ENCODE results near the gene MRPL38.

MRPL38 gene

GRCh38 chr17:75920045-75920560 lies 15.4 kb upstream of the MRPL38 start:
- in situ Hi-C loops (cut with HindIII; ENCODE audit: low sequenced_read_pairs) = loop anchor here (25.0 kb wide), 1 partner anchor 342 kb away; the partner anchor contains the start of gene UBALD2

GRCh38 chr17:75919611-75920010 lies 14.9 kb upstream of the MRPL38 start:
- in situ Hi-C loops (cut with HindIII; ENCODE audit: low sequenced_read_pairs) = loop anchor here (25.0 kb wide), 1 partner anchor 343 kb away; the partner anchor contains the start of gene UBALD2

DNA sequence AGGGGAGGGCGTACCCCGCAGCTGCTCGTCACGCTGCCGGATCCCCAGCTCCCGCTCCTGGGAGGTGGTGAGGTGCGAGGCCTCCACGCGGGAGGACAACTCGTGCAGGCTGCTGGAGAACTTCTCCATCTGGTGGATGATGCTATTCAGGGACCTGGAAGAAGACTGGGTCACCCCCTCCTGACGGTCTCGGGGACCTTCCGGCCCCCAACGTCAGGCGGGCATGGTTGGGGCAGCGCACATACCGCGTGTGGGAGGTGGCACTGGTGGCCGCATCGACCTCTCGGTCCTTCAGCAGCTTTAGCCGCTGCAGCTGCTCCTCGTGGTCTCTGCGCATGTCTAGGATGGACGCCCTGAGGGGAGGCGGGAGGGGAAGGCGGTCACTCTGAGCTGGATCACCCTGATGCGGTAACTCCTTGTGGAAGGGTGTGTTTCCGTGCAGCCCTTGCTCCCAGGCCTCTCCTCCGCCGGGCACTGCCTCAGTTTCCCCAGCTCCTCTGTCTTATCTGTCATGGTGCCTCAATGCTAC lies 13.3 kb upstream of the MRPL38 start:
- in situ Hi-C loops (cut with HindIII; ENCODE audit: low sequenced_read_pairs) = loop anchor here (25.0 kb wide), 1 partner anchor 344 kb away; the partner anchor contains the start of gene UBALD2

DNA sequence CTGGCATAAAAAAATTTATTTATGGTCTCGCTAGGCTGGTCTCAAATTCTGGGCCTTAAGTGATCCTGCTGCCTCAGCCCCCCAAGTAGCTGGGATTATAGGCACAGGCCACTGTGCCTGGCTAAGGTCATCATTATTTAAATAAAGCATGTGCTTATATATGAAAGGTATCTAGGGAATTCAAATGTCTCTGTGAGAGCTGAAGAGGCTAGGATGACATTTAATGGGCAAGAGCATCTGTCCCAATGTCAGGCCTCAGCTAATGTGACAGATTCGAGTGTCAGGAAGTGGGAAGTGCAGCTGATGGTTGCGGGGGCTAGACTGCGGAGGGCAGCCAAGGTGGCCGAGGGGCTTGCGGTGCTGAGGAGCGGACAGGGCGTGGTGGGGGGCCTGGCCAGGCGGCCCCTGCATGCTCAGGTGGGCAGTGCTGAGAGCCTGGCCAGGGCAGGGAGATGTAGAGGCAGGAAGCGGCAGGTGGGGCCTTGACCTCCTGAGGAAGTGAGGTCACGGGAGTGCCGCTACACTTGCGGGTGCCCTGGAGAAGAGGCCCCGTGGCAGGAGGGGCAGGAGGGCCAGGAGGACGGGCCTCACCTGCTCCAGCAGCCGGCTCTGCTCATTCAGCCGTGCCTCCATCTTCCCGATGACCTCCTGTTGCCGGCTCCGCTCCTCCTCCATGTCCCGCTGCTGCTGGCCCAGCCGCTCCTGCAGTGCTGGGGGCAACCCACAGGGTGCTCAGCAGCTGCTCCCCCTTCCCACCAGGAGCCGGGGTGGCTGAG lies 12.6 kb upstream of the MRPL38 start:
- in situ Hi-C loops (cut with HindIII; ENCODE audit: low sequenced_read_pairs) = loop anchor here (25.0 kb wide), 1 partner anchor 345 kb away; the partner anchor contains the start of gene UBALD2

DNA sequence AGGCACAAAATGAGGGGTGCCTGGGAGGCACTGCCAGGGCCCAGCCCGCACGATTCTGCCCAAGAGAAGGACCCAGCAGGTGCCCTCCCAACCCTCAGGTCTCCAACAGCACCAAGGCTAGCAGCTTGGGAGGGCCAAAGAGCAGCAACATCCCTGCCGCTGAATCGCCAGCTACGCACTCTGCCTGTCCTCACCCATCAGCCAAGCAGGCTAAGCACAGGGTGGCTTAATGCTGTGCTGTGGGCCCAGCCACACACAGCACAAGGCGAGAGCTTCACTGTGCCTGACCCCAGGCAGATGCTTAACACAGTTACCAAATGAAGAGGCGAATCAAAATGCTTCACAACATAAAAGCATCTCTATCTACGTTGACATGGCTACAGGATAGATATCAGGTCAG lies 10.6 kb upstream of the MRPL38 start:
- in situ Hi-C loops (cut with HindIII; ENCODE audit: low sequenced_read_pairs) = loop anchor here (25.0 kb wide), 1 partner anchor 347 kb away; the partner anchor contains the start of gene UBALD2

DNA sequence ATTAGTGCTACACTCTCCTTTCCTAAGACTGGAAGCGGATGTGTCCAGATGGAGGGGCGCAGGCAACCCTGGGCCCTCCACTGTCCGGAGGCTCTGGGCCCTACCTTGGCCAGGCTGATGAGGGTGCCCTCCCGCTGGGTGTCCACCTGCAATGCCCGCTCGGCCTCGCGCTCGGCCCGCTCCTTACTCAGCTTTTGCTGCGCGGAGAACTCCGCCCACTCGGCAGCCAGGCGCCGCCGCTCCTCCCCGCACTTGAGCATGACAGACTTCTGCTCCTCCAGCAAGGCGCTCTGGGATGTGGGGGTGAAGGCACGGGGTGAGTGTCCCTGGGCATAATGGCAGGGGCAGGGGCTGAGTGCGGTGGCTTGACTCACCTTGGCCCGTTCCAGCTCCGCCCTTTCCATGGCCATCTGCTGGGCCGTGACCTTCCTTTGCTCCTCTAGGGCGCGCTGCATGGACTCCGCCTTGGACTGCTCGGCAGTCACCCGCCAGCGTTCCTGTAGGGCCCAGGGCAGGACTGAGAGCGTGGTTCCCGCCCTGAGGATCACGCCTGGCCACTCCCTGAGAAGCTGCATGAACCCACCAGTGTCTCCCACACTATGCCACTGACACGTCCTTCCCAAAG lies 10.1 kb upstream of the MRPL38 start:
- in situ Hi-C loops (cut with HindIII; ENCODE audit: low sequenced_read_pairs) = loop anchor here (25.0 kb wide), 1 partner anchor 348 kb away; the partner anchor contains the start of gene UBALD2

GRCh38 chr17:75913537-75914210 lies 9.0 kb upstream of the MRPL38 start:
- in situ Hi-C loops (cut with HindIII; ENCODE audit: low sequenced_read_pairs) = loop anchor here (25.0 kb wide), 1 partner anchor 349 kb away; the partner anchor contains the start of gene UBALD2

- in situ Hi-C loops (cut with HindIII; ENCODE audit: low sequenced_read_pairs) = loop anchor here (25.0 kb wide), 1 partner anchor 352 kb away; the partner anchor contains the start of gene UBALD2
These were observed 6.0 kb upstream of the MRPL38 start for GRCh38 chr17:75910699-75911098.

GRCh38 chr17:75909812-75910274 lies 5.2 kb upstream of the MRPL38 start:
- in situ Hi-C loops (cut with HindIII; ENCODE audit: low sequenced_read_pairs) = loop anchor here (25.0 kb wide), 1 partner anchor 352 kb away; the partner anchor contains the start of gene UBALD2

GRCh38 chr17:75909051-75909811 lies 4.5 kb upstream of the MRPL38 start:
- in situ Hi-C loops (cut with HindIII; ENCODE audit: low sequenced_read_pairs) = loop anchor here (25.0 kb wide), 1 partner anchor 353 kb away; the partner anchor contains the start of gene UBALD2

DNA sequence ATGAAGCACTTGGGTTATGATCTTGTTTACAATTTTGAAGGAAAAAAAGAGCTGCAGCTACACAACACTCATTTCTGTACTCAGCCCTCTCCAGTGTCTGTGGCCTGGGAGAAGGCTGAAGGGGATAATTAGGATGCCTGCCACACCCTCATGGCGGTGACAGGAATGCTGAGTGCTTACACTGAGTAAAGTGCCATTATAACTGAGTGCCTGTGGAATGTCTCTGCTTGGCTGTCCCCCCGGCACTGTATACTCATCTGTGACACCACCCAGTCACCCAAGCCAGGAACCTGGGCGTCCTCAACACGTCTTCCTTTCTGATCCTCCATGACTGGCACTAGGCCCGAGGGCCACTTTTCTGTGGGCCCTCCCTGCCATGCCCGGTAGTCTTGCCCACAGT lies 3.5 kb upstream of the MRPL38 start:
- in situ Hi-C loops (cut with HindIII; ENCODE audit: low sequenced_read_pairs) = loop anchor here (25.0 kb wide), 1 partner anchor 354 kb away; the partner anchor contains the start of gene UBALD2

DNA sequence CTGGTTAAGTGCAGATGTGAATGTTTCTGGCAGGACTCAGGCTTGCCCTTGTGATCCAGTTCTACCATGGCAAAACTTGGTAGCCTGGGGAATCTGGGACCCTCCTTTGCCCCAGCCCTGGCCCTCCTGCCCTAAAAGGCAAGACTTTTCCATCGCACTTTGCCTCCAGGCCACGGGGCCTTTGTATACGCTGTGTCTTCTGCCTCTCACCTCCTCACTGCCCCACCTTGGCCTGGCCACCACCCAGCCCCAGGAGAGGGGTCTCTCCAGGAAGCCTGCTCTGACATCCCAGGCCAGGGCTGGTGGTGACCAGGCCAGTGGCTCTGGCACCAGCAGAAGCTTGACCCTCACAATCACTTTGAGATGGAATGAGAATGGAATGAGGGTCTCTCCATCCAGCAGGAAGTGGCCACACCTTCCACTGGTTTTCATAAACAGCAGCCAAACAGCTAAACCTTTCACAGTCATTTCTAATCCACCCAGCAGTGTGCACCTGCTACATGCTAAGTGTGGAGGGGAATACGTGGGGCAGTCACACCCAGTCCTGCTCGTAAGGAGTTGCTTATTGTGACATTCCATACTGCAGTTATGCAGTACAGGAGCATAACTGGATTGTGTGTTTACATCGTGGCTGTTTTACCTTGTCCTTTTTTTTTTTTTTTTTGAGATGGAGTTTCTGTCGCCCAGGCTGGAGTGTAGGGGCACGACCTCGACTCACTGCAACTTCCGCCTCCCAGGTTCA lies 1.6 kb upstream of the MRPL38 start:
- in situ Hi-C loops (cut with HindIII; ENCODE audit: low sequenced_read_pairs) = loop anchor here (25.0 kb wide), 1 partner anchor 356 kb away; the partner anchor contains the start of gene UBALD2

- in situ Hi-C loops (cut with HindIII; ENCODE audit: low sequenced_read_pairs) = loop anchor here (5.0 to 25.0 kb wide), 2 partner anchors 40 to 360 kb away; partner anchors contain the start of gene UBALD2
These were observed 2.3 kb downstream of the MRPL38 start for GRCh38 chr17:75902406-75902805.

- in situ Hi-C loops (cut with HindIII; ENCODE audit: low sequenced_read_pairs) = loop anchor here (5.0 to 25.0 kb wide), 2 partner anchors 39 to 361 kb away; partner anchors contain the start of gene UBALD2
These were observed 3.0 kb downstream of the MRPL38 start for GRCh38 chr17:75901727-75902126.

DNA sequence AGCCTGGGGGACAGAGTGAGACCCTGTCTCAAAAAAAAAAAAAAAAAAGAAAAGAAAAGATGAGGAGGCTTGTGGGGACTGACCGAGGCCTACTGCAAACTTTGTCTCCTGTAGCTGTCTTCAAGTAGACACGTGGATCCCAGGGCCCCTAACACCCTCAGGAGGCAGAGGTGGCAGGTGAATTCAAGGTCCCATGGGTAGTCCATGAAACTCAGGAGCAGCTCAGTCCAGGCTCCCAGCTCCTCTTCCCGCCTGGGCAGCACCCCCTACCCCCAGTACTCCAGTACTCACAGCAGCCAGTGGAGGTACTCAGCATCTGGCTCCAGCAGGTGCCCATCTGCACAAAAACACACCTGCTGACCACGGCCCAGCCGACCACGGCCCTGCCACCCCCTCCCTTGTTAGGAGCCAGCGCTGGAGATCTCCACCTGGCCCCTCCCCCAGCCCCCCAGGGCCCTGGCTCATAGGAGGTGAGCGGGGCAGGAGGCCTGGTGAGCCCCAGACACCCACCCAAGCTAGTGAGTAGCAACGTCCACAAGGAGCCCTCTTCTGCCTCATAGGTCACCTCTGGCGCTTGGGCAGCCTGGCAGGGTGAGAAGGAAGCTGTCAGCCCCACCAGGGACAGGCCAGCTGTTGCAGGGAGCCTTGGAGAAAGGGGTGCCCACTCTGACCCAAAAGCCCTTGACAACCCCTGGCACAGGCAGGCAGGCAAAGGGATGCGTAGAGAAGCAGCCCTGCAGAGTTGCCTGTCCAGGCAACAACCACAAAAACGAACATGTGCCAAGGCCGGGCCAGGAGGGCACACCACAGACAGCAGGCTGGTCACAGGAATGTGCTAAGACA lies 3.8 kb downstream of the MRPL38 start:
- in situ Hi-C loops (cut with HindIII; ENCODE audit: low sequenced_read_pairs) = loop anchor here (5.0 to 25.0 kb wide), 2 partner anchors 39 to 361 kb away; partner anchors contain the start of gene UBALD2

DNA sequence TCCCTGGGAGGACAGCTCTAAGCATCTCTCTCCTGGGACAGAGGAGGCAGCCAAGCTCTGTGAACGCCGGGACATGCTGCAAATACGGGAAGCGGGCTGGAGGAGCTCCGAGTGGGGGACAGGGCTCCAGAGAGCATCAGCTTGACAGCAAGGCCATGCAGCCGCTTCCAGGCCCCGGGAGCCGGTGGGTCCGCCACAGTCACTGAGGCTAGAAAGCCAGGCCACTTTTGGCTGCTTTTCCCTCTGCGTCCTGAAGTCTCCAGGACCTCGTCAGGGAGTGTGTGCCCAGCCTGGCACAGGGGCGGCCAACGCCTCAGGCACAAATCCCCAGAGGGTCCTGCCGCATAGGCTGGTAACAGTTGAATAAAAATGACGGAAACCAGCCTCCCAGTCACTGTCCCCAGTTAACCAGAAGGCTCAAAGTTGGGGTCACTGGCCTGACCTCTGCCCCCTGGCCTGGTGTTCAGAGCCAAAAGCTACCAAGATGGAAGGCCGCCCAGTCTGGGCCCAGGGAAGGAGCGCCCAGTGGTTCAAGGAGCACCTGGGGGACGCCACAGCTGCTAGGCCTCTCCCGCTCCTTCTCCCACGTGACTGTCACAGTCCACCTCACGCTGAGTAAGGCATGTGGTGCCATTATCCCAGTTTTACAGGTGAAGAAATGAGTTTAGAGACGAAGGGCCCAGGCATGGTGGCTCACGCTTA lies 4.8 kb downstream of the MRPL38 start:
- in situ Hi-C loops (cut with HindIII; ENCODE audit: low sequenced_read_pairs) = loop anchor here (5.0 to 25.0 kb wide), 2 partner anchors 38 to 362 kb away; partner anchors contain the start of gene UBALD2

- in situ Hi-C loops (cut with HindIII; ENCODE audit: low sequenced_read_pairs) = no loop called here
These were observed 5.3 kb downstream of the MRPL38 start for GRCh38 chr17:75899353-75899752.

Measured in endothelial cell of hepatic sinusoid (primary cell).